ENCODE results near the gene CACFD1.

The CACFD1 gene

GRCh38 chr9:133496861-133497842 lies 37.4 kb downstream of the CACFD1 start:
- Histone ChIP-seq H3K4me2 (ENCODE audit: low read length) (no peak overlapping the region), H3K4me1 (no peaks in the 10 kb centered on the region), H3K27ac (no peak overlapping the region), H3K4me3 (ENCODE audit: low read depth, low read length) (no peak overlapping the region), H3K9ac (no peak overlapping the region), H2AFZ (no peak overlapping the region), H3K27me3 (ENCODE audit: control insufficient read depth, insufficient read depth, low read length) (no peaks in the 10 kb centered on the region), H3K79me2 (no peaks in the 10 kb centered on the region), H3K36me3 (ENCODE audit: control insufficient read depth, insufficient read depth, low read length) (no peaks in the 10 kb centered on the region), H3K9me3 (ENCODE audit: control insufficient read depth, low read length) (no peaks in the 10 kb centered on the region)
- no peak for TF ChIP-seq CTCF (IDR thresholded peaks at IDR 0.05)

- TF ChIP-seq CTCF (IDR thresholded peaks at IDR 0.05), result no peak
- H3K27me3 ChIP-seq (ENCODE audit: control insufficient read depth, insufficient read depth, low read length), result no peaks in the 10 kb centered on the region
- H3K9ac ChIP-seq, result no peak overlapping the region
- no peak overlapping the region for H3K4me3 ChIP-seq (ENCODE audit: low read depth, low read length)
- no peaks in the 10 kb centered on the region for H3K9me3 ChIP-seq (ENCODE audit: control insufficient read depth, low read length)
- H3K4me1 ChIP-seq, result no peaks in the 10 kb centered on the region
- H3K27ac ChIP-seq, result no peak overlapping the region
- no peaks in the 10 kb centered on the region for H3K36me3 ChIP-seq (ENCODE audit: control insufficient read depth, insufficient read depth, low read length)
- H2AFZ ChIP-seq, result no peak overlapping the region
- H3K79me2 ChIP-seq, result no peaks in the 10 kb centered on the region
- H3K4me2 ChIP-seq (ENCODE audit: low read length), result no peak overlapping the region
Observed at GRCh38 chr9:133499132-133499891, 39.5 kb downstream of the CACFD1 start.

DNA sequence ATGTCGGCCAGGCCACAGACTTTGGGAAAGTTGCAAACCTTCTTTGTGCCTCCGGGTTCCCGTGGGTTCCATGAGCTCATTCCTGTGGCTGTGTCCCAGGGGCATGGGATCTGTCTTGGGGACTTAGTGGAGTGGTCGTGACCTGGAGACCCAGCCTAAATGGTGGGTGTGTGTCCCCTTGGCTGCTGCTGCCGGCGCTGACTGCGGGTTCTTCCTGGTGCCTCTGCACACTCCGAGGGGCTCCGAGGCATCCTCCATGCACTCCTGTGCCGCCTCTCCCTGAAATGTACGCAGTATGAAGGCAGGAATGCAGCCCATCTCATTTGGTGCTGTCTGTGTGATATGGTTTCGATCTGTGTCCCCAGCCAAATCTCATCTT lies 40.1 kb downstream of the CACFD1 start:
- Histone ChIP-seq H3K79me2 (no peaks in the 10 kb centered on the region), H3K36me3 (ENCODE audit: control insufficient read depth, insufficient read depth, low read length) (no peaks in the 10 kb centered on the region), H3K27me3 (ENCODE audit: control insufficient read depth, insufficient read depth, low read length) (no peaks in the 10 kb centered on the region), H3K4me3 (ENCODE audit: low read depth, low read length) (no peak overlapping the region), H3K4me2 (ENCODE audit: low read length) (no peak overlapping the region), H2AFZ (no peak overlapping the region), H3K4me1 (no peaks in the 10 kb centered on the region), H3K9ac (no peak overlapping the region), H3K9me3 (ENCODE audit: control insufficient read depth, low read length) (no peaks in the 10 kb centered on the region), H3K27ac (no peak overlapping the region)
- no peak for TF ChIP-seq CTCF (IDR thresholded peaks at IDR 0.05)

GRCh38 chr9:133502112-133502511 lies 42.3 kb downstream of the CACFD1 start:
- H3K4me2 ChIP-seq (ENCODE audit: low read length), result no peak overlapping the region
- no peaks in the 10 kb centered on the region for H3K36me3 ChIP-seq (ENCODE audit: control insufficient read depth, insufficient read depth, low read length)
- H3K27me3 ChIP-seq (ENCODE audit: control insufficient read depth, insufficient read depth, low read length), result no peaks in the 10 kb centered on the region
- no peaks in the 10 kb centered on the region for H3K79me2 ChIP-seq
- no peak overlapping the region for H3K27ac ChIP-seq
- no peak overlapping the region for H3K9ac ChIP-seq
- no peaks in the 10 kb centered on the region for H3K4me1 ChIP-seq
- no peak for TF ChIP-seq CTCF (IDR thresholded peaks at IDR 0.05)
- H3K4me3 ChIP-seq (ENCODE audit: low read depth, low read length), result no peak overlapping the region
- H2AFZ ChIP-seq, result no peak overlapping the region
- H3K9me3 ChIP-seq (ENCODE audit: control insufficient read depth, low read length), result no peaks in the 10 kb centered on the region

Data from parathyroid adenoma (tissue), 2 donors.